GM21737 (cell line): Measurements from ENCODE around the gene FOSL1.
"Not testable (repeated sequence)": the region's sequence is repeated elsewhere in the genome, so short reads cannot be mapped to it uniquely, and the experiment has no call there.

ENCODE experiments used
- ATAC-seq: cut with Tn5 transposase; IDR thresholded peaks from one replicate; pipeline ENCODE4 v1.9.1; 2021; ENCODE audit warnings: mild to moderate bottlenecking, moderate library complexity; ENCODE audit not compliant: unreplicated experiment

FOSL1 gene

GRCh38 chr11:65854852-65855837 is 45.0 kb downstream of the FOSL1 start:
- no peak for ATAC-seq

- ATAC-seq: no peak
These were observed 46.0 kb downstream of the FOSL1 start for GRCh38 chr11:65854161-65854592.

- no peak for ATAC-seq
These were observed 46.8 kb downstream of the FOSL1 start for GRCh38 chr11:65853246-65853979.

GRCh38 chr11:65852508-65853245 is 47.5 kb downstream of the FOSL1 start:
- no peak for ATAC-seq

- ATAC-seq: no peak
These were observed 48.2 kb downstream of the FOSL1 start for GRCh38 chr11:65851811-65852507.

- ATAC-seq: no peak
These were observed 49.1 kb downstream of the FOSL1 start for GRCh38 chr11:65851083-65851579.

GRCh38 chr11:65850217-65851082 is 49.7 kb downstream of the FOSL1 start:
- ATAC-seq: no peak

GRCh38 chr11:65849771-65850216 is 50.4 kb downstream of the FOSL1 start:
- no peak for ATAC-seq

GRCh38 chr11:65849366-65849765 is 50.8 kb downstream of the FOSL1 start:
- no peak for ATAC-seq

- not testable (repeated sequence) for ATAC-seq
These were observed 51.5 kb downstream of the FOSL1 start for GRCh38 chr11:65848693-65849092.

- no peak for ATAC-seq
These were observed 52.4 kb downstream of the FOSL1 start for GRCh38 chr11:65847746-65848145.

GRCh38 chr11:65844231-65844872 is 55.8 kb downstream of the FOSL1 start:
- no peak for ATAC-seq

GRCh38 chr11:65843811-65844210 is 56.4 kb downstream of the FOSL1 start:
- ATAC-seq: no peak

GRCh38 chr11:65842144-65842543 is 58.0 kb downstream of the FOSL1 start:
- ATAC-seq: no peak
